VCaP (cell line): ENCODE data around the gene ARHGAP24.
"Not testable (repeated sequence)": the region's sequence is repeated elsewhere in the genome, so short reads cannot be mapped to it uniquely, and the experiment has no call there.

Experiments used
- H3K27ac ChIP-seq: fragments of 450-650 bp; 2 replicates; pipeline ENCODE4 v1.5.1; 2017
- CTCF ChIP-seq: fragments of 450-650 bp; conservative IDR thresholded peaks from 2 replicates; pipeline ENCODE4 v1.5.1; 2017; ENCODE audit warnings: mild to moderate bottlenecking, moderate library complexity

Gene ARHGAP24

DNA sequence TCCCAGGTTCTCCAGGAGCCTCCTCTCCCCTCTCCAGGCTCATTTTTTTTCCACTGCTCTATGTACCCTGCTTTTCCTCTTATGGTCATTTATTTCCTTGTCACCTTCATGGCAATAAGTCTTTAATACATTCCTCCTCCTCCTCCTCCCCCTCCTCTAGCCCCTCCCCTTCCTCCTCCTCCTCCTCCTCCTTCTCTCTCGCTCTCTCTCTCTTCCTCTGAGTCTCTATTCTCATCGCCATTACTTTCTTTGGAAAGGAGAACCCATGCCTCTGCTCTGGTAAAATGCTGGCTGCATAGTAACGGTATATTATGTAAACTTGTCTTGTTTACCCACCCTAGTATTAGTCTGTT lies 35.7 kb downstream of the ARHGAP24 start:
- no peak for TF ChIP-seq CTCF
- no peak overlapping the region for H3K27ac ChIP-seq

DNA sequence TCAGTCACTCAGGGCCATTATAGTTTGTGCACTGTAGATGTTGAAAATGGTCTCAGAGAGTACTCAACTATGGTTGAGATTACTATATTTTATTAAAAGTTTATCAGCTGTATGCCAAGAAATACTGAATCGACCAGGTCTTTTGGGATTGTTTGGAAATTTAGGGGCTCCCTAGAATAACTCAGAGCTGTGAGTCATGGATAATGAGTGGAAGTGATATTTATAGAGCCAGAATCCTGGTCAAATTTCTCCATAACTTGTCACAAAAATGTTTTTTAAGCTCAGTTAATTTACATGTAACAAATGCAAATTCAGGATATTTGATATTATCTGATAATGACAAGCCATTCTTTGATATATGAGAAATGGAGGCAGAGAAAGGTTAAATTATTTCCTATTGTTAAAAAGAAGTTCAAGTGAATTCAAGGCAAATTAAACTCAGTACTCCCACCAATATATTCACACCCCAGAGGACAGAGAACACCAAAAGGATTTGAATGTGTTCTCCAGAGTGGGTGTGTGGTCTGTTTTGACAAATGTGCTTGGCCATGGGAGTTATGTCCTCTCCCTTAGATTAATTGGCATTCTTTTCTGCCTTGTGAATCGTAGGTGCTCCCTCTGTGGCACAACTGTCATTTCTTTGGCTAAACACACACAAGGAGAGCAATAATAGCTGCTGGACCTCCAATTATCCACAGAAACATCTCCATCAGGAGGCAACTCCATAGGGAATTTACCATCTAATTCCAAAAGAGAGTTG lies 37.7 kb downstream of the ARHGAP24 start:
- TF ChIP-seq CTCF: no peak
- no peak overlapping the region for H3K27ac ChIP-seq

DNA sequence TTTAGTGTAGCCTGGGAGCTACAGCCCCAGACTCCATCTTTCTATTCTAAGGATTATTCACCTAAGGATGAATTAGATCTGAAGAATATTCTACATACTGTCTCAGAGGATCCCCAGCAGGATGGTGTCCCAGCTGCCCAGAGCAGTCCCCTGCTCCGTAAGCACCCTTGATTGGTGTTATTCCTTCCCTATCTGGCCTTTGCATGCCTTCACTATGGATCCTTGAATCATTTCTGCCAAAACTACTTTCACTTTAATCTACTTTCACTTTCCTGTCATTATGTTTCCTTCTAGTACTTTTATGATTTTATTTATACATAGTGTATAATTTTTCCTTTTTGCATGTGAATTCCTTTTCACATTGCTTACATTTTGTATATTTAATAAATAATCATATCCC lies 39.2 kb downstream of the ARHGAP24 start:
- TF ChIP-seq CTCF: no peak
- H3K27ac ChIP-seq: no peak overlapping the region

GRCh38 chr4:85514783-85515182 lies 39.8 kb downstream of the ARHGAP24 start:
- TF ChIP-seq CTCF: no peak
- no peak overlapping the region for H3K27ac ChIP-seq

GRCh38 chr4:85515701-85516100 lies 40.8 kb downstream of the ARHGAP24 start:
- no peak for TF ChIP-seq CTCF
- no peak overlapping the region for H3K27ac ChIP-seq

GRCh38 chr4:85518526-85518925 lies 43.6 kb downstream of the ARHGAP24 start:
- not testable (repeated sequence) for H3K27ac ChIP-seq

GRCh38 chr4:85520765-85521749 lies 46.1 kb downstream of the ARHGAP24 start:
- no peak for TF ChIP-seq CTCF
- H3K27ac ChIP-seq: no peak overlapping the region
